Measurements from ENCODE around the gene ATOH8.

Gene ATOH8

DNA sequence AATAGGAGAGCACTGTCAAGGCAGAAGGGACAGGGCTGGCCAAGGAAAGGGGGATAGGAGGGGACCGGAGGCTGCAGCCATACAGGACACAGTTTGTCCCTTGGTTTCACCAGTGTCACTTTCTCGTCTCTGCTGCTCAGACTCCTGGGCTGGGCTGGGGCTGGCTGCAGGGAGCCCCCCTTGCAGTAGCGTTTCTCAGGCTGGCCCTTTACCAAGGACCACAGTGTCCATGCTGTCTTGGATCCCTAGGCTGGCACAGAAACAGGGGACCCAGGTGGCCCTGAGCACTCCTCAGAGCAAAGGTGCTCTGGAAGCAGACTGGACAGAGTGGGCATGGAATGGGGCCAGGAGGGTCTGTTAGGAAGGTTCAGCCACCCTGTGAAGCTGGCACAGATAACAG lies 34.8 kb downstream of the ATOH8 start:
- TF ChIP-seq CTCF (IDR thresholded peaks at IDR 0.05; ENCODE audit: low read depth, low read length, missing control alignments), result no peak
- DNase-seq (ENCODE audit: low read depth), result no peak
- in situ Hi-C loops (cut with HindIII; ENCODE audit: low sequenced_read_pairs), result no loop called here
- H3K4me3 ChIP-seq (ENCODE audit: low read depth, low read length), result no peak overlapping the region

DNA sequence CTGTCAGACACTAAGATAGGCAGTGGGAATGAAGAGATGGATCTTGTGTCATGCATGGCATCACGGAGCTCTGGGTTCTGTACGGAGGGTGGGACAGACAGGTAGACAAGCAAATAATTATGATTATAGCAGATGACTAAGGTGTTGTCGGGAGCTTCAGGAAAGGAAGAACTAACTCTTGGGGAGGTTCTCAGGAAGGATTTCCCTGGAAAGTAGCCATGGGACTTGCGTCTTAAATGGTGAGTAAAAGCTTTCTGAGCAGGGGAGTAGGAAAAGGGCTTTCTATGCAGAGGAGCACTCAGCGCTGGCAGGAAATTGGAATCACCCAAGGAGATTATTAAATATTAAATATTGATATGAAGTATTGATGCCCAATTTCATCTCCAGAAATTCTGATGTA lies 35.5 kb downstream of the ATOH8 start:
- no peak overlapping the region for H3K4me3 ChIP-seq (ENCODE audit: low read depth, low read length)
- no peak for DNase-seq (ENCODE audit: low read depth)
- in situ Hi-C loops (cut with HindIII; ENCODE audit: low sequenced_read_pairs), result no loop called here
- no peak for TF ChIP-seq CTCF (IDR thresholded peaks at IDR 0.05; ENCODE audit: low read depth, low read length, missing control alignments)

DNA sequence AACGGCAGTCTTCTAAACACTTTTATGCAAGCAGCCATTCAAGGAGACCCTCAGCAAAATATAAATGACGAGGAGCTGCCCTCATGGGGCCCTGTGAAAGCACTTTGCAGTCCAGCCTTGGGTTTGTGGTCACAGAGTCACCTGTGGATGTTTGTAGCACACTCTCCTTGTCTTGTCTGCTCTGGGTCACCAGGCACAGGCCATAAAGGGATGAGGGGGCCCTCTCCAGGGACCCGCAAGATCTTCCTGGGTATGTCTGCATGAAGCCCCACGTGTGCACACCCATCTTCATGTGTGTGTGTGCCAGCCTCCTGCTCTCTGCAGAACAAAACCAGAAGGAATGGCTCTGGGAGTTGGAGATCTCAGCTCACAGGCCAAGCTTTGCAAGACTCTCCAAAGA lies 36.2 kb downstream of the ATOH8 start:
- H3K4me3 ChIP-seq (ENCODE audit: low read depth, low read length), result no peak overlapping the region
- TF ChIP-seq CTCF (IDR thresholded peaks at IDR 0.05; ENCODE audit: low read depth, low read length, missing control alignments), result no peak
- in situ Hi-C loops (cut with HindIII; ENCODE audit: low sequenced_read_pairs), result no loop called here
- no peak for DNase-seq (ENCODE audit: low read depth)

DNA sequence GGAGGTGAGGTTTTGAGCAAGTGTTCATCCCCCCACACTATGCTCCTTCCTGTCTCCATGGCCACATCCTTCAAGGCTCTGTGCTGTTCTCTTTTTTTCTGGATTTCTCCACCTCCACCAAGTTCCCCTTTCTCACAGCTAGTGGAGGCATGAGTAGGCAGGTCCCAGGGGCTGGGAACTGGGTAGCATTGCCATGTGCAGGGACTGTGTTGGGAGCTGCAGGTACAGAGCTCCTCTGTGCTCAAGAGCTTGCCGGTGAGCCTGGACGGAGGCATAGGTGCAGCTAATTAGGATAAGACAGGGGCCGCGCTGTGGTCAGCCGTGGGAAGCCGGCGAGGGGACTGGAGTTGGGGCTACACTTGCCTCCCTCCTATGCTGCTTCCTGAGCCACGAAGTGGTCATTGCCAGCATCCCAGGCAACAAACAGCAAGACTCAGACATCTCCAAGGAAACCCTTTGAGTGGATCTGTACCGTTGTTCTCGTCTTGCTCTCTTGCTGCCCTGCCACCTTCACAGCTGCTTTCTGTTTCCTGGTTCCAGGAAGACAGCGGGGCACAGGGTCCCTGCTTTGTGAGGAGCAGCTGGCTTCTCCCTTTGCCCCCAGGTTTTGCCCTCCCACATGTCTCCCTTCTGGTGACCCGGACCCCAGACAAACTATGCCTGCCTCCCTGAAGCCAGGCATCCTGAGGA lies 36.9 kb downstream of the ATOH8 start:
- in situ Hi-C loops (cut with HindIII; ENCODE audit: low sequenced_read_pairs), result no loop called here

DNA sequence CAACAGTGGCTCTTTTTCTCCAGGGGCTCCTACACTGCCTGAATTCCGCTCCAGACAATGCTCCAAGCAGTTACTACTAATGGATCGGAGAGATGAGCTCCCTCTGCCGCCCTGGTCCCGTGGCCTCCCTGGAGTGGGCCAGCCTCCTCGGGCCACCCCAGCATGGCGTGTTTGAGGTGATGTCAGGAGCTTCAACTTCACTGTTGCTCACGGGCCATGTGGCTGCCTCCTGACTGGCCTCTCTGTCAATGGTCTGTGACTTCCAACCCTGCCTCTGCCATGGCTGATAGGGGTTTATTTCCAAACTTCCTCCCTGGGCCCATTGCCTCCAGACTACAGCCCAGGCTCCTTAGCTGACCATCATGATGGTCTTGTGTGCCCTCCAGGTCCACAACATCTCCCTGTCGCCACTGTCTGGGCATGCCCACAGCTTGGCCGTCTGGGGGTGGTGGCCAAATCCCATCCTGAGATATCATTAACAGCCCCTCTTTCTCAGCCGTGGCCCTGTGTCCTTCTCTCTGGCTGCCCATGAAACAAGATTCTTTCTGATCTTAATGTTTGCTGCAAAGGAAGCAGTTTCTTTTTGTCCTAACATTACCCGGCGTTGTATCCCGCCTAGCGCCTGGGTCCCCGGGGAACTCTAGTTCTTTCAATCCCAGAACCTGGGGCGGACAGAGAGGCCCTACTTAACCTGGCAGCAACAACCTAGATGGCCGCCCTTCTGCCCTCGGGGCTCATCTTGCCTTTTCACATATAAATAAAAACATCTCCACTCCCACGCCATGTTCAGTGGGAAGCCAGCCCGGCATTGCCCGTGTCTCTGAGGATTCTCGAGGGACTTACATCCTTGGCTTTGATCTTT lies 38.1 kb downstream of the ATOH8 start:
- H3K4me3 ChIP-seq (ENCODE audit: low read depth, low read length), result no peak overlapping the region
- no peak for TF ChIP-seq CTCF (IDR thresholded peaks at IDR 0.05; ENCODE audit: low read depth, low read length, missing control alignments)
- no peak for DNase-seq (ENCODE audit: low read depth)
- in situ Hi-C loops (cut with HindIII; ENCODE audit: low sequenced_read_pairs), result no loop called here

More for the DNA sequence above, 36.9 kb downstream of the ATOH8 start:
- H3K4me3 ChIP-seq (ENCODE audit: low read depth, low read length), result no peak overlapping the region
- DNase-seq (ENCODE audit: low read depth), result no peak
- TF ChIP-seq CTCF (IDR thresholded peaks at IDR 0.05; ENCODE audit: low read depth, low read length, missing control alignments), result no peak

- no peak for TF ChIP-seq CTCF (IDR thresholded peaks at IDR 0.05; ENCODE audit: low read depth, low read length, missing control alignments)
- in situ Hi-C loops (cut with HindIII; ENCODE audit: low sequenced_read_pairs), result no loop called here
- peak; percentile 49 for DNase-seq (ENCODE audit: low read depth)
- no peak overlapping the region for H3K4me3 ChIP-seq (ENCODE audit: low read depth, low read length)
Measured at GRCh38 chr2:85792783-85793441, 39.1 kb downstream of the ATOH8 start.

Data from astrocyte of the cerebellum (primary cell).